Skeletal muscle satellite cell (primary cell): ENCODE measurements around the gene LRRC8E.

Experiments used
- H3K27me3 ChIP-seq: 2 replicates; pipeline ENCODE4 v1.7.0; 2013; ENCODE audit warnings: low read length; ENCODE audit not compliant: control insufficient read depth, insufficient read depth
- H3K36me3 ChIP-seq: 2 replicates; pipeline ENCODE4 v1.7.0; 2013; ENCODE audit warnings: mild to moderate bottlenecking, control low read depth, low read length; ENCODE audit not compliant: insufficient read depth
- H3K4me1 ChIP-seq: 2 replicates; pipeline ENCODE4 v1.7.0; 2013; ENCODE audit warnings: low read length; ENCODE audit not compliant: control insufficient read depth, insufficient read depth
- H3K4me2 ChIP-seq: 2 replicates; pipeline ENCODE4 v1.7.0; 2013; ENCODE audit warnings: mild to moderate bottlenecking, low read length
- H3K4me3 ChIP-seq: 2 replicates; pipeline ENCODE4 v1.7.0; 2013; ENCODE audit warnings: low read length
- H3K9ac ChIP-seq: 2 replicates; pipeline ENCODE4 v1.7.0; 2013; ENCODE audit warnings: mild to moderate bottlenecking, low read depth, low read length, moderate library complexity
- H3K9me3 ChIP-seq: replicated peaks from 2 replicates; pipeline ENCODE4 v1.7.0; 2013; ENCODE audit warnings: mild to moderate bottlenecking, control low read depth, low read length

The LRRC8E gene

GRCh38 chr19:7908742-7909461 lies 20.6 kb downstream of the LRRC8E start:
- peaks cover 32% of the 10 kb centered on the region for H3K36me3 ChIP-seq
- H3K4me3 ChIP-seq = no peak overlapping the region
- no peak overlapping the region for H3K9ac ChIP-seq
- no peak overlapping the region for H3K4me2 ChIP-seq
- peaks cover 7% of the 10 kb centered on the region for H3K4me1 ChIP-seq
- H3K9me3 ChIP-seq = no peaks in the 10 kb centered on the region
- H3K27me3 ChIP-seq = no peaks in the 10 kb centered on the region

- no peak overlapping the region for H3K4me3 ChIP-seq
- no peak overlapping the region for H3K4me2 ChIP-seq
- H3K4me1 ChIP-seq = peaks cover 7% of the 10 kb centered on the region
- no peaks in the 10 kb centered on the region for H3K27me3 ChIP-seq
- peaks cover 32% of the 10 kb centered on the region for H3K36me3 ChIP-seq
- H3K9me3 ChIP-seq = no peaks in the 10 kb centered on the region
- H3K9ac ChIP-seq = no peak overlapping the region
Measured at GRCh38 chr19:7909471-7910067, 21.3 kb downstream of the LRRC8E start.

GRCh38 chr19:7910321-7911161 lies 22.2 kb downstream of the LRRC8E start:
- Histone ChIP-seq H3K4me1 (peaks cover under 1% of the 10 kb centered on the region), H3K9ac (no peak overlapping the region), H3K27me3 (peaks cover 4% of the 10 kb centered on the region), H3K4me3 (no peak overlapping the region), H3K4me2 (no peak overlapping the region), H3K9me3 (no peaks in the 10 kb centered on the region), H3K36me3 (peaks cover 32% of the 10 kb centered on the region)

GRCh38 chr19:7911508-7912143 lies 23.3 kb downstream of the LRRC8E start:
- H3K36me3 ChIP-seq = peaks cover 32% of the 10 kb centered on the region
- no peak overlapping the region for H3K4me3 ChIP-seq
- H3K9ac ChIP-seq = no peak overlapping the region
- no peaks in the 10 kb centered on the region for H3K9me3 ChIP-seq
- H3K27me3 ChIP-seq = peaks cover 10% of the 10 kb centered on the region
- H3K4me2 ChIP-seq = no peak overlapping the region
- H3K4me1 ChIP-seq = peaks cover 11% of the 10 kb centered on the region

- Histone ChIP-seq H3K36me3 (peaks cover 29% of the 10 kb centered on the region), H3K9me3 (no peaks in the 10 kb centered on the region), H3K4me2 (no peak overlapping the region), H3K4me3 (no peak overlapping the region), H3K4me1 (peaks cover 17% of the 10 kb centered on the region), H3K9ac (no peak overlapping the region), H3K27me3 (peaks cover 15% of the 10 kb centered on the region)
Measured at GRCh38 chr19:7912144-7912696, 23.9 kb downstream of the LRRC8E start.

- no peak overlapping the region for H3K4me3 ChIP-seq
- peaks cover 27% of the 10 kb centered on the region for H3K36me3 ChIP-seq
- no peaks in the 10 kb centered on the region for H3K9me3 ChIP-seq
- H3K9ac ChIP-seq = no peak overlapping the region
- no peak overlapping the region for H3K4me2 ChIP-seq
- H3K27me3 ChIP-seq = peaks cover 17% of the 10 kb centered on the region
- H3K4me1 ChIP-seq = peaks cover 24% of the 10 kb centered on the region
Measured at GRCh38 chr19:7912697-7913564, 24.6 kb downstream of the LRRC8E start.

- H3K4me1 ChIP-seq = peaks cover 25% of the 10 kb centered on the region
- peaks cover 27% of the 10 kb centered on the region for H3K36me3 ChIP-seq
- H3K27me3 ChIP-seq = peaks cover 17% of the 10 kb centered on the region
- H3K4me2 ChIP-seq = no peak overlapping the region
- no peak overlapping the region for H3K9ac ChIP-seq
- H3K9me3 ChIP-seq = no peaks in the 10 kb centered on the region
- no peak overlapping the region for H3K4me3 ChIP-seq
Measured at GRCh38 chr19:7913652-7914051, 25.3 kb downstream of the LRRC8E start.

GRCh38 chr19:7914099-7914498 lies 25.8 kb downstream of the LRRC8E start:
- no peak overlapping the region for H3K4me2 ChIP-seq
- H3K4me1 ChIP-seq = peaks cover 25% of the 10 kb centered on the region
- no peak overlapping the region for H3K4me3 ChIP-seq
- H3K9me3 ChIP-seq = no peaks in the 10 kb centered on the region
- peaks cover 17% of the 10 kb centered on the region for H3K27me3 ChIP-seq
- no peak overlapping the region for H3K9ac ChIP-seq
- peaks cover 25% of the 10 kb centered on the region for H3K36me3 ChIP-seq

- H3K4me1 ChIP-seq = peaks cover 28% of the 10 kb centered on the region
Measured at GRCh38 chr19:7914598-7915045, 26.3 kb downstream of the LRRC8E start, which contains the start of gene TGFBR3L. TGFBR3L (plus strand) TSS chr19:7914830.

GRCh38 chr19:7915250-7916102 lies 27.2 kb downstream of the LRRC8E start:
- H3K27me3 ChIP-seq = peaks cover 17% of the 10 kb centered on the region
- H3K9ac ChIP-seq = peak overlapping the region; percentile 14
- peak overlapping the region; percentile 80 for H3K4me2 ChIP-seq
- H3K36me3 ChIP-seq = peaks cover 16% of the 10 kb centered on the region
- peaks cover 32% of the 10 kb centered on the region for H3K4me1 ChIP-seq
- H3K9me3 ChIP-seq = no peaks in the 10 kb centered on the region
- H3K4me3 ChIP-seq = peak overlapping the region; percentile 64

More at GRCh38 chr19:7914598-7915045, 26.3 kb downstream of the LRRC8E start, which contains the start of gene TGFBR3L:
- Histone ChIP-seq H3K27me3 (peaks cover 17% of the 10 kb centered on the region), H3K9me3 (no peaks in the 10 kb centered on the region), H3K4me2 (peak within 1 kb of the TSS; percentile 80), H3K9ac (no peak within 1 kb of the TSS), H3K4me3 (no peak within 1 kb of the TSS), H3K36me3 (peaks cover 22% of the 10 kb centered on the region)
